Stimulated activated CD8-positive, alpha-beta memory T cell treated with anti-CD3 and anti-CD28 coated beads, Interleukin-15, amount 100 ng/mL, for 24 hours (primary cell): ENCODE measurements around the gene S100A13.
"Not testable (repeated sequence)": the region's sequence is repeated elsewhere in the genome, so short reads cannot be mapped to it uniquely, and the experiment has no call there.

Experiments
- DNase-seq: peaks from one replicate; pipeline ENCODE4 v3.0.0-alpha.2; 2020; ENCODE audit warnings: low read depth

Gene S100A13

DNA sequence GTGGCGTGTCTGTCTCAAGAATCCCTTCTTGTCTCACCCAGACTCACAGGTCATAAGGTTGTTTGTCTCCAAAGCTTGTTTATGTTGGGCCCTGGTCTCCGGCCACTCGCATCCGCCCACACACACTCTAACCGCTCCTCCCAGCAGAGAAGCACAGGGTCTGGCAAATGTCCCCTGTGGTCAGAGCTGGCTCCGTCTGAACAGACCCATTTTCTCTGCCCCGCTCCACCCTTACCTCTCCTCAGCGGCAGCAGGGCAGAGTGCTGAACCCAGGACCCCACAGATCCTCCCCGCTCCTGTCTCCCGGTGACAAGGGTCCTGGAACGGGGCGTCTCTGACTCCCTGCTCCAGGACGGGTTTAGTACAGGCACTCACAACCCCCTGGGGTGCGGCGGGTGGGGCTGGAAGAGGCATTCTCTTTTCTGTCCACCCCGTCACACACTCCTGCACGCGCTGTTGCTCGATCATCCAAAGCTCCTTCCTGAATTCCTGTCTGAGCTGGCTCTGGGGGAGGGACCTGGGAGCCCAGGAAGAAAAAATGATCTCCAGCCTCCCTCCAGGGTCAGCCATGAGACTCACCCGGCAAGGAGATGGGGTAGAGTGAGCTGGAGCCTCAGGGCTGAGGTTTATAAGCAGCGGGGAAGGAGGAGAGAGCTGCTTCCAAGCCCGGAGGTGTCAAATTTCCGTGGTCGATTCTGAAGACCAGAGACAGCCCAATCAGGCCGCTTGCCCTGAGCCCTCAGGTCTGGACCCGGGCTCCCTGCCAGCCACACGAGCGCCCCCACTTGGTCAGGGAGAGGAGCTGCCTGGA, at the start of gene S100A13:
Gene S100A13, minus strand, starts transcription at position 602 of the 811 bp plus-strand sequence. CDS start 1,033 bp downstream, outside the sequence.
- DNase-seq: no peak

DNA sequence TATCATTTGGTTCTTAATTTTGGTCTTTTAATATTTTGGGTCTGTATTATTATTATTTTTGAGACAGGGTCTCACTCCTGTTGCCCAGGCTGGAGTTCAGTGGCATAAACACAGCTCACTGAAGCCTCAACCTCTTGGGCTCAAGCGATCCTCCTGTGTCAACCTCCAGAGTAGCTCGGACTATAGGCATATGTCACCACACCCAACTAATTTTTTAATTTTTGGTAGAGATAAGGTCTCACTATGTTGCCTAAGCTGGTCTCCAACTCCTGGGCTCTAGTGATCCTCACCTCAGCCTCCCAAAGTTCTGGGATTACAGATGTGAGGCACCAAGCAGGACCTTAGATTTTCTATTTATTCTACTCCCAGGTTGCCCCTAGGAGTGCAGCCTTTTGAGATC, 46.2 kb upstream of the S100A13 start:
- no peak for DNase-seq

DNA sequence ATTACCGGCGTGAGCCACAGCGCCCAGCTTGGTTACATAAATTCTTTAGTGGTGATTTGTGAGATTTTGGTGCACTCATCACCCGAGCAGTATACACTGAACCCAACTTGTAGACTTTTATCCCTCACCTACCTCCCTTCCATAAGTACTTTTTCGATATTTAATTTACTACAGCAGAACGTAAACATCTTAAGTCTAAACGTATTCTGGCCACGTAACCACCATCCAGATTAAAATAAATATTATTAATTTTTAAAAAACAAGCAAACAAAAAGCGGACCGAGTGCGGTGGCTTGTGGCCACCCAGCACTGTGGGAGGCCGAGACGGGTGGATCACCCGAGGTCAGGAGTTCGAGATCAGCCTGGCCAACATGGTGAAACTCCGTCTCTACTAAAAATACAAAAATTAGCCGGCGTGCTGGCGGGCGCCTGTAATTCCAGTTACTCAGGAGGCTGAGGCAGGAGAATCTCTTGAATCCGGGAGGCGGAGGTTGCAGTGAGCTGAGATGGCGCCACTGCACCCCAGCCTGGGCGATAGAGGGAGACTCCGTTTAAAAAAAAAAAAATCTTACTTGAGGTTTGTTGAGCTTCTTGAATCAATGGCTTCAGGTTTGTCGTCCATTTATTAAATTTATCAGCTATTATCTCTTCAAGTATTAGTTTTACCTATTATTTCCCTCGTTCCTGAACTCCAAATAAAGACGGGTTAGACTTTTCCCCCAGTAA, 44.5 kb upstream of the S100A13 start:
- not testable (repeated sequence) for DNase-seq

DNA sequence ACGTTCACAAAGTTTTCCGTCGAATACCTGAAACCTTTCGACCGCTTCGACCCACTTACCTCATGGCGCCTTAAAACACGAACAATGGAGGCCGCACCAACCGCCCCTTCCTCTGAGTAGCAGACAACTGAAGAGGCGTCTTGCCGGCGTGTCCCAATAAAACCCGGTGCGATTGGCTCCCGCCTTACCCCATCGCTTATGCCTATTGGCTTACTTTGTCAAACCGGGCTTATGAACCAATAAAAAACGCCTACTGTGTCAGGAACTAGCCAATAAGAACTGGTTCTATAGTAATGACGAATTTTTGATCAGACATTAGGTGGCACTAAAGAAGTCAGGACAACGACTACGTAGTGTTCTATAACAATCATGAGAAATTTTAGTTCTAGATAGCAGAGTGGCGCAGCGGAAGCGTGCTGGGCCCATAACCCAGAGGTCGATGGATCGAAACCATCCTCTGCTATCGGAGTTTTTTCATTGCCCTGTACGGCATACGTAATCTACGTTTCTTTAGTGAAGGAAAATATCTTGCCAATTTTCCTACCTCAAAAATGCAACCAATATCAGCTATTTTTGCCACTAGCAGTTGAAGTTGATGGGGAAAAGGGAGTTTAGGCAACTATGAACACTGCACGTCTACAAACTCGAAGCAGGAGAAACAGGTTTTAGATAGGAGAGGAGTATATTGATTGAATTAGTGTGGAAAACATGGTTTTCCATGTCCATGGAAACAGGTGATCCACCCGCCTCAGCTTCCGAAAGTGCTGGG, 43.7 kb upstream of the S100A13 start, which contains the start of gene ILF2:
Gene ILF2, minus strand, starts transcription at position 135 of the 769 bp plus-strand sequence. Its CDS starts 71 bp downstream, at position 64.
- peak; percentile 80 for DNase-seq

DNA sequence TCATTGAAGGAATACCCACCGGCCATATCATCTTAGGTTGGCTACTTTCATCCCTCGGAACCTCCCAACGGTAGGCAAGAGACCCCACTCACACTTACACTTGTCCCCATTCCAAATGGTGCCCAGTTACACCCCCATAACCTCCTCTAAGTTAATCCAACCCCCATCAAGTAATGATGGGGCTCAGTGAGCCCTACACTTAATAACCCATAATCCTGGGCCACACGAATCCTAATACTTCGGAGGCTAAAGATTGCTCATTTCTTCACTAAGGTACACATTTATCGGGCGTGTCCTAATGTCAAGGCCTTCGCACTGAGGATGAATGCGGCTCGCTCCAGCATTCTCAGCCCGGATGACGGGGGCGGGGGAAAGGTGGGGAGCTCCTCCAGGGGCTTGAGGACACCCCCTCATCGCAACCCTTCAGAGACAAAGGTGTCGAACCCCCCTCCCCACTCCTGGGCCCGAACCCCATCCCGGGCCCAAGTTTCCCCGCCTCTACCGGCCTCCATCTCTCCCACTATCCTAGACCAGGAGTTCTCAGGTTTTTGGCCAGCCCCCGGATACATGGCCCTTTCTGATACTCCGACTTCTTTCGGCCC, 43.1 kb upstream of the S100A13 start:
- DNase-seq: no peak

DNA sequence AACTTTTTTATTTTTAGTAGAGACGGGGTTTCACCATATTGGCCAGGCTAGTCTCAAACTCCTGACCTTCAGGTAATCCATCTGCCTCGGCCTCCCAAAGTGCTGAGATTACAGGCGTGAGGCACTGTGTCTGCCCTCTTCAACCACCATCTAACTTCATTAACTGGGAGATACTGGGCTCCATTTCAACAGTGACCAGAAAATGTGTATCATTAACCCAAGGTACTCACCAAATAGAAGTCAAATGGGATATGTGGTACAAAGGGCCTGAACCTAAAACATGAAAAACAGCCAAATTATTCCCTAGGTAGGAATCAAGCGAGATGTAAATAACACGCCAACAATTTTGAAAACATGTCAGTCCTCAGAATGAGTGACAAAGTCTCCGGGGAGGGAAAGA, 42.3 kb upstream of the S100A13 start:
- no peak for DNase-seq

DNA sequence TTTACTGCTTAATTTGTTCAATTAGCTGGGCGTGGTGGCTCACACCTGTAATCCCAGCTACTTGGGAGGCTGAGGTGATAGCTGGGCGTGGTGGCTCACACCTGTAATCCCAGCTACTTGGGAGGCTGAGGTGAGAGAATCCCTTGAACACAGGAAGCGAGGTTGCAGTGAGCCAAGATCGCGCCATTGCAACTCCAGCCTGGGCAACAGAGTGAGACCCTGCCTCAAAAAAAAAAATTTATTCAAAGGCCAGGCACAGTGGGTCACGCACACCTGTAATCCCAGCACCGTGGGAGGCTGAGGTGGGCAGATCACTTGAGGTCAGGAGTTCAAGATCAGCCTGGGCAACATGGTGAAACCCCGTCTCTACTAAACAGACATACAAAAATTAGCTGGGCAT, 41.4 kb upstream of the S100A13 start:
- DNase-seq: not testable (repeated sequence)

DNA sequence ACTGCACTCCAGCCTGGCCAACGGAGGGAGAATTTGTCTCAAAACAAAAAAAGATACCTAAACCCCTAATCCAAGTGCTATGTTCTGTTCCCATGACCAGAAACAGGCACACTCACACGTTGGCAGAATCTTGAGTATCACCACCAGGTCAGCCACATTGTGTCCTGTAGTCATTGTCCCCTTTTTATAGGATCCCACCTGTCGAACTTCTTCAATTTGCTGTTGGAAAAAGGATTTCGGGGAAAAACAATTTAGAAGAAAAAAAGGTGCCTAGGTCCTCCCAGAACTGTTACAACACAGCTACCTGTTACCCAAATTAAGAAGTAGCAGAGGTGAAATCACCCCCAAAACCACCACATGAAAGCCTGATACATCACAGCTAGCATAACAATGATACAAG, 40.1 kb upstream of the S100A13 start:
- DNase-seq: no peak

DNA sequence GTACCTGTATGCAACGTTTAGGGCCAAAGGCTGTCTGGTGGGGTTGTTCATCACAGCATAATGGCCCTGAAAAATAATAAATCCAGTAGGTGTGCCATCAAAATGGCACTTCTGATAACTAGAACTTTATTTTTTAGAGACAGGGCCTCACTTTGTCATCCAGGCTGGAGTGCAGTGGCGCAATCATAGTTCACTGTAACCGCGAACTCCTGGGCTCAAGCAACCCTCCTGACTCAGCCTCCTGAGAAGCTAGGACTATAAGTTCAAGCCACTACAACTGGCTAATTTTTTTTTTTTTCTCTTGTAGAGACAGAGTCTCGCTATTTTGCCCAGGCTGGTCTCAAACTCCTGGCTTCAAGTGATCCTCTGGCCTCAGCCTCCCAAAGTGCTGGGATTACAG, 35.9 kb upstream of the S100A13 start:
- DNase-seq: no peak

DNA sequence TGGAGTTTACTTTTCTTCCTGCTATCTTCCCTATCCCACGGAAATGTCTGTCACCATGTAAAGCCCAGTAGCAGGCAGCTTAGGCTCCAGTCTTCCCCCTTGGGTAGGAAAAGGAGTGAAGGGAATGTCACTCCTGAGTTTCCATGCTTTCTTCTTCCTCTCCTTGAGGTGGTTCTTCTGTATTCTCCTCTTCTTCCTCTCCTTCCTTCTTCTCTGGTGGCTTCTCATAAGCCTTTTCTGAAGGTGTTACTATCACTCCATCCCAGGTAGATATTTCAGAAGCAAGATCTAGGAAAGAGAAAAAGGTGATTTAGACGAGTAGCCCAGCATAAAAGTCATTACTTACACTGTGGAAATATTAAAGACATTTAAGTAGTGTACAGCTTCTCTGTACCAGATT, 35.0 kb upstream of the S100A13 start:
- DNase-seq: no peak

DNA sequence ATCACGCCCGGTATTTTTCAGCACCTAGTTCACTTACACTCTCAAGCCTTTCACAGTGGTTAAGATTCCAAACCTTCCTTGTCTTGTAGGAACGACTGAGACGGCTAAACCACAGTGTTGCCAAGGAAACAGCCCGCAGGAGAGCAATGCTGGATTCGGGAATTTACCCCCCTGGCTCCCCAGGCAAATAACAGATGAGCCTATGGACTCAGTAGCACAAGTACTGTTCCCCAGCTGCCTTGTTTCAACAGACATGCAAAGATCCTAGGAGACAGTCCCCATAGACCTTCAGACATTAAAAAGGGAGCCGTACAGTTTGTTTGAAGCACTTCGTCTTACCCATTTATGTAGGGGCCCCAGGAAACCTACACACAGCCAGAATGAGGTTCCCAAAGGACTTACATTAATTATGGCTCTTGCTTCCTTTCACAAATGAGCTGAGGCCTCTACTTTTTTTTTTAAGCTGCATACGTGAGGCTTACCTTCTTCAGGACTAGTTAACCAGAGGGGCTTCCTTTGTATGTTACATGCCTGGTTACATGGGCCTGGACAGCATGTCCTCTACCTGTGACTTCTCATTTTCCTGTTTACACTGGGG, 33.9 kb upstream of the S100A13 start:
- DNase-seq: no peak

DNA sequence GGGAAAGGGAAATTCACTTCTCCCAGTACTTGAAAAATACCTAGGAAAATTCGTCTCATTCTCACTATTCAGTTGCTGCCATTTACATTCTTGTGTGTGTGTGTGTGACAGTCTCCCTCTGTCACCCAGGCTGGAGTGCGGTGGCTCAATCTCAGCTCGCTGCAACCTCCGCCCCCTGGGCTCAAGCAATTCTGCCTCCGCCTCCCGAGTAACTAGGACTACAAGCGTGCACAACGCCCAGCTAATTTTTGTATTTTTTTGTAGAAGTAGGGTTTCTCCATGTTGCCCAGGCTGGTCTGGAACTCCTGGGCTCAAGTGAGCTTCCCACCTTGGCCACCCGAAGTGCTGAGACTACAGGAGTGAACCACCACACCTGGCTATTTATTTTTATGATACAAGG, 32.4 kb upstream of the S100A13 start:
- DNase-seq: no peak

DNA sequence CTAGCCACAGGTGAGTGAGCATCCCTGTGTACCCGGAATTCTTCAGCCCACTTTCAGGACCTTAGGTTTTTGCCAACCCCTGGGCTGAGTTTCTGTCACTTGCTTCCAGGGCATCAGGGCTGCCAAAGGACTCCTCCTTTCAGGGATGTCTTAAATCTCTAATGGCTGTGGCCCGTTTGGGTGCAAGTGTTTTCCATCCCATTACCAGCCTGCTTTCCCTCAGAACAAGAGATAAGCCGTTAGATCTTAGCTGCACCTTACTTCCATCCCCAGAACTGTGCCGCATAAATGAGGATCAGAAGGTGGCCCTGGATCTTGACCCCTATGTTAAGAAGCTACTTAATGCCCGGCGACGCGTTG, 31.9 kb upstream of the S100A13 start:
- no peak for DNase-seq

DNA sequence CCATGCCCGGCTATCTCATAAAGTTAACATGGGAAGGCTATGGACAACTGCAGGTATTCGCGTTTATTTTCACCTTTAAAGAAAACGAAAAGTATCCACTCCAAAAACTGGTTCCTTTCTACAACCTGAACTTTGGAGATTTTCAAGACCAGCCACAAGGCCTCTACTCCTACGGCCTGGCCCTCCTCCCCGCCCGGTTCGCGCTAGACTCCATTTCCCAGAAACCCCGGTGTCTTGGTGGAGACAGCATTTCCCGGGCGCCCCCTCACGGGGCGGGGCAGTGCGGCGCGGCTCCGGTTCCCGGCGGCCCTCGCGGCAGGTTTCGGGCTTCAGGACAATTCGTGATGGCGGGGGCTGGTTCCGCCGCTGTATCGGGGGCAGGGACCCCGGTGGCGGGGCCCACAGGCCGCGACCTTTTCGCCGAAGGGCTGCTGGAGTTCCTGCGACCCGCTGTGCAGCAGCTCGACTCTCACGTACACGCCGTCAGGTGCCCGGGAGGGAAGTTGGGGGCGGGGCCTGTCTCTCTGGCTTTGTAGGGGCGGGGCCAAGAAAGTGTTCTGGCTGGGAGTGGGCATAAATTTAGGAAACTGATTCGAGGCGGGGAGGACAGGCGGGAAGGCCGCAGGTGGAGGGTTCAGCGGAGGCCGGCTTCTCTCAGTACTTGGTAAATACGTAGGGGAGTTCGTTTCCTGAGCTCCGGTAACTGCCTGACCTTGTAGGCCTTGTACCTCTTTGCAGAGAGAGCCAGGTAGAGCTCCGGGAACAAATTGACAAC, 31.3 kb upstream of the S100A13 start, which contains the start of gene SNAPIN:
Gene SNAPIN, plus strand, starts transcription at position 304 of the 775 bp plus-strand sequence. Its CDS starts 41 bp downstream, at position 345.
- DNase-seq: peak; percentile 78

DNA sequence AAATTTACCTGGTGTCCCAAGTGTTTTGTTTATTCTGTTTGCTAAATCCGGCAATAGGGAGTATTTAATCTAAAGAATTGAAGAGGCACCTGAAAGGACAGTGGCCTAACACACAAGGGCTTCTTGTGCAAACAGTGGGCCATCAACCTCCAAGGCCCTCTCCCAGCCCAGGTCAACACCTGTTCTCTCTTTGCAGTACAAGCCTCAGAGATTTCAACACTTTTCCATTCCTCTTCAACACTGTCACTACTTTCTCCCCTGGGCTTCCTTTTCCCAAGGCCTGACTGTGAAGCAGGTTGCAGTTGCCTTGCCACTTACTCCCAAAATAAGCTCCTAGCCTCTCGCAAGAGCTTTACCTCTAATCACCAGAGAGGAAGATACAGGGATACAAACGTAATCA, 28.0 kb upstream of the S100A13 start:
- DNase-seq: no peak

DNA sequence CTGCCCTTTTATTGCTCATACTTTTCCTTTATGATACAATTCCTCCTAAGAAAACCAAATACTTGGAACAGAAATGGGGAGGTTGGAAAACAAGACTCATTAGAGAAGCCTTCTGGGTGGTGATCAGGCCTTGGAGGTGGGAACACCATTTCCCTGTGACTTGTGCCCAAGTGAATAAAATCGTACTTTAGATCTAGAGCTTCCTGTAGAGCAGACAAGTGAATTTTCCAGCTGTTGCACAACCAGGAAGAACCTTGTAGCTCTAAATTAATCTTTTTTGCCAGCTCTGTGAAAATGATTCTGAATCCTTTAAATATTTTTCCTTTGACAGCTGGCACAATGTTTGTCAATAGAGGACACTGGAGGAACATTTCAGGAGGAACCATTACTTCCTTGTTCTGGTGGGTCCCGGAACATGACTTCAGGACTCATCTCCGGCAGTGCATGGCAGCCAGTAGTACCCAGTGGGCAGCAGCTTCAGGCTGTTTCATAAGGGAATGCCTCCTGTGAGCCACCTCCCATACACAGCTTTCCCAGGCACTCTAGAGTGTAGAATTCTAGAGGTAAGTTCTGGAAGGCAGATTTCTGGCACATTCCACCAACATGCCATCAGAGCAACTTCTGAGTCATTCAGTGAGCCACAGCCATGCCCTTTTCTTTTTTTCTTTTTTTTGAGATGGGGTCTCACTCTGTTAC, 25.6 kb upstream of the S100A13 start:
- no peak for DNase-seq

DNA sequence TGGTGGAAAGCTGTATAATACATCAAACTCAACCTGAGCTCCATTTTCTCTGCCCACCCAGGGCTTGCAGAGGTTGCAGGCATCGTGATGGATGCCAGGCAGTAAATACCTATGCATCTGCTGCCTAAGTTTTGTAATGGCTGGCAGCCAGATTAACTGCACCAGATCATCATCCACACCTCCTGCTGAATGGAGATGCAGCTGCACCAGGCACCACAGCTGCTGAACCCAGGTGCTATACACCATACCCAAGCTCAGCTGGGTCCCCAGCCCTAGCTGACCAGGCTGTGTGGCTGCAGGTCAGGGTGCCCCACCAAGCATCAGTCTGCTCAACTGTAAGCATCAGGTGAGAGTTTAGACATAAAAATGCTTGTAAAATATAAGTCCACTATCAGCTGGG, 24.5 kb upstream of the S100A13 start:
- no peak for DNase-seq

DNA sequence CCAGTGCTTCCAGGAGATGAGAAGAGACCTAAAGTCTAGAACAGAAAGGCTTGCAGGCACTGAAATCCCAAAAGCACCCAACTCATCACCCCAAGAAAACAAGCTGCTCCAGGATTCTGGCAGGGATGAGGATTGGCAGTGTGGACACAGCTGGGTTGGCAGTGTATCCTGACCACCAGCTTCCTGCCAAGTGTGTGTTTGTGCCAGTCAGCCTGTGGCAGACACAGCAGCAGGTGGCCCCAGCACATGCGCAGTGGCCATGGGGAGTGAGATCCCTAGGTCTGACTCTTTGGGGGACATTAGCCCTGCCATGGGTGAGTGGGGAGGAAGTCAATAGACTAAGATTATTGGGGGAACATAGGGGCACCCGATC, 22.5 kb upstream of the S100A13 start:
- DNase-seq: no peak

DNA sequence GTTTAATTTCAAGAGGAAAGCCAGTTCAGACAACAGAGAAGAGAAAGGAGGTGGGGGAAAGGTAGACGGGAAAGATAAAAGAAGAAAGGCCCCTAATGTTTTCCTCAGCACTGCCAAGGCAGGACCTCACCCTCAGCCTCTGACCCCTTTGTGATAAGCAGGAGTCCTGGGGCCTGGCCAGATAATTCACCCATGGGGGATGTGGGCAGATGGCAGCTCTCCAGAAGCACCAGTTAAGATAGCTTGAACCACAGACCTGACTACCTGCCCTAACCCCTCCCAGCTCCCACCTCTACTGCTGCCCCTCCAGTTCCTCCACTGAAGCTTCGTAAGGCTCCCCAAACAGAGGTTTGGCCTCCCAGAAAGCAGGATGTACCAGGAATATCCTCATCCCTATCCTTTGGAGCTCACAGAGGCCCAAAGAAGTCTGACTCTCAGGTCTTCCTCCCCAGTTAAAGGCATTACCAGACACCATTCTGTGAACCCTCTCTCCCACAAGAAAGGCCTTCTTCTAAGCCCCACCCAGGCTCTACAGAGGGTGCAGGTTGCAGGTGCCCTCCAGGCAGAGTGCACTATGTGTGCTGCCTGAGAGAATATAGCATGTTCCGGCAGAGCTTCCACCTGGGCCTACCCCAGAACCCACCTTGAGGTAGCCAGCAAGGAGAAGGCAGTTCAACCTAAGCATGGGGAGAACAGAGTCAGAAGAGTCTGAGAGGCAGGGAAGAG, 22.0 kb upstream of the S100A13 start:
- DNase-seq: no peak
